H9 (cell line): ENCODE data around the gene IGBP1. TPM values are rescaled to one million over a fixed set of nuclear protein-coding genes. Genes with fewer than 3 reads are reported as not detected.
A peak's percentile ranks its signal among the peaks of the same experiment; 100 is the strongest.

Source experiments
- DNase-seq: peaks from one replicate; pipeline ENCODE4 v3.0.0-alpha.2; 2017
- H2AFZ ChIP-seq: one replicate; pipeline ENCODE4 v1.6.1; 2013; ENCODE audit warnings: mild to moderate bottlenecking, low read length, control low read depth, moderate library complexity
- H2AK5ac ChIP-seq: 2 replicates; pipeline ENCODE4 v1.6.1; 2013; ENCODE audit warnings: low read length, control low read depth, mixed read lengths; ENCODE audit not compliant: insufficient read length
- H2BK120ac ChIP-seq: one replicate; pipeline ENCODE4 v1.6.1; 2013; ENCODE audit warnings: low read depth, mild to moderate bottlenecking, low read length, control low read depth, inconsistent platforms; ENCODE audit not compliant: poor library complexity, severe bottlenecking
- H2BK12ac ChIP-seq: 2 replicates; pipeline ENCODE4 v1.6.1; 2013; ENCODE audit warnings: low read length, control low read depth, mixed read lengths, low read depth; ENCODE audit not compliant: insufficient read length
- H2BK15ac ChIP-seq: 2 replicates; pipeline ENCODE4 v1.6.1; 2013; ENCODE audit warnings: low read depth, low read length, control low read depth
- H2BK20ac ChIP-seq: one replicate; pipeline ENCODE4 v1.6.1; 2013; ENCODE audit warnings: low read depth, mild to moderate bottlenecking, low read length, control low read depth, inconsistent platforms; ENCODE audit not compliant: poor library complexity, severe bottlenecking
- H2BK5ac ChIP-seq: 2 replicates; pipeline ENCODE4 v1.6.1; 2013; ENCODE audit warnings: low read length, control low read depth, mixed read lengths; ENCODE audit not compliant: insufficient read length
- H3K14ac ChIP-seq: 2 replicates; pipeline ENCODE4 v1.6.1; 2013; ENCODE audit warnings: low read length, control low read depth; ENCODE audit not compliant: insufficient read depth
- H3K18ac ChIP-seq: 2 replicates; pipeline ENCODE4 v1.6.1; 2013; ENCODE audit warnings: low read depth, mild to moderate bottlenecking, mixed read lengths, low read length, control low read depth; ENCODE audit not compliant: insufficient read length
- H3K23ac ChIP-seq: 2 replicates; pipeline ENCODE4 v1.6.1; 2013; ENCODE audit warnings: low read length, control low read depth, mixed read lengths, low read depth; ENCODE audit not compliant: insufficient read length
- H3K23me2 ChIP-seq: 2 replicates; pipeline ENCODE4 v1.6.1; 2013; ENCODE audit warnings: low read depth, mild to moderate bottlenecking, mixed read lengths, low read length, control low read depth; ENCODE audit not compliant: insufficient read length, poor library complexity, severe bottlenecking
- H3K27ac ChIP-seq: 2 replicates; pipeline ENCODE4 v1.5.1; 2013; ENCODE audit warnings: low read length, control low read depth, mixed read lengths, low read depth; ENCODE audit not compliant: insufficient read length
- H3K27me3 ChIP-seq: 2 replicates; pipeline ENCODE4 v1.6.1; 2013; ENCODE audit warnings: low read length, control low read depth, inconsistent platforms; ENCODE audit not compliant: insufficient read depth
- H3K4ac ChIP-seq: 2 replicates; pipeline ENCODE4 v1.6.1; 2013; ENCODE audit warnings: low read depth, mild to moderate bottlenecking, control low read depth, inconsistent platforms, low read length, moderate library complexity
- H3K4me1 ChIP-seq: 2 replicates; pipeline ENCODE4 v1.6.1; 2013; ENCODE audit warnings: low read length, control low read depth, inconsistent platforms; ENCODE audit not compliant: insufficient read depth
- H3K4me2 ChIP-seq: 2 replicates; pipeline ENCODE4 v1.6.1; 2013; ENCODE audit warnings: low read length, control low read depth, mixed read lengths; ENCODE audit not compliant: insufficient read length, insufficient read depth
- H3K56ac ChIP-seq: 2 replicates; pipeline ENCODE4 v1.6.1; 2013; ENCODE audit warnings: low read depth, mild to moderate bottlenecking, mixed read lengths, low read length, control low read depth; ENCODE audit not compliant: insufficient read length
- H3K79me1 ChIP-seq: 2 replicates; pipeline ENCODE4 v1.6.1; 2013; ENCODE audit warnings: low read depth, mild to moderate bottlenecking, moderate library complexity, low read length, control low read depth, inconsistent platforms; ENCODE audit not compliant: insufficient read depth, poor library complexity, severe bottlenecking
- H3K79me2 ChIP-seq: 2 replicates; pipeline ENCODE4 v1.6.1; 2013; ENCODE audit warnings: low read length, control low read depth, inconsistent platforms; ENCODE audit not compliant: insufficient read depth
- H3K9ac ChIP-seq: 2 replicates; pipeline ENCODE4 v1.6.1; 2013; ENCODE audit warnings: low read length, control low read depth, mixed read lengths; ENCODE audit not compliant: insufficient read length; ENCODE audit errors: extremely low read depth
- H3K9me3 ChIP-seq: one replicate; pipeline ENCODE4 v1.6.1; 2013; ENCODE audit warnings: low read depth, low read length, inconsistent platforms; ENCODE audit not compliant: control insufficient read depth
- H3T11ph ChIP-seq: one replicate; pipeline ENCODE4 v1.6.1; 2013; ENCODE audit warnings: mild to moderate bottlenecking, low read length, control low read depth, inconsistent platforms
- H4K20me1 ChIP-seq: one replicate; pipeline ENCODE4 v1.6.1; 2013; ENCODE audit not compliant: control insufficient read depth, insufficient read length, insufficient read depth
- H4K5ac ChIP-seq: 2 replicates; pipeline ENCODE4 v1.6.1; 2013; ENCODE audit warnings: low read depth, mild to moderate bottlenecking, mixed read lengths, low read length, control low read depth; ENCODE audit not compliant: insufficient read length
- H4K8ac ChIP-seq: replicated peaks from 2 replicates; pipeline ENCODE4 v1.6.1; 2013; ENCODE audit warnings: low read length, control low read depth, mixed read lengths, low read depth; ENCODE audit not compliant: insufficient read length
- H4K91ac ChIP-seq: 2 replicates; pipeline ENCODE4 v1.6.1; 2013; ENCODE audit warnings: low read depth, mild to moderate bottlenecking, moderate library complexity, mixed read lengths, low read length, control low read depth; ENCODE audit not compliant: insufficient read length
- H3K27ac Mint-ChIP-seq, 3 experiments: 2 replicates in 2 of 3; 3 replicates in 1 of 3; pipeline ENCODE4 v1.8.0; 2020 to 2021; ENCODE audit warnings: mixed read lengths in 3 of 3, mild to moderate bottlenecking in 1 of 3, moderate library complexity in 1 of 3
- H3K27me3 Mint-ChIP-seq: 2 replicates; pipeline ENCODE4 v1.8.0; 2021; ENCODE audit warnings: low read depth, mild to moderate bottlenecking, moderate library complexity, mixed read lengths
- H3K36me3 Mint-ChIP-seq, 3 experiments: 2 replicates in 2 of 3; 3 replicates in 1 of 3; pipeline ENCODE4 v1.8.0; 2020 to 2021; ENCODE audit warnings: low read depth in 3 of 3, mixed read lengths in 3 of 3; ENCODE audit not compliant: insufficient read depth in 1 of 3
- H3K4me1 Mint-ChIP-seq, 2 experiments: 2 replicates each; pipeline ENCODE4 v1.8.0; 2020; ENCODE audit warnings: mixed read lengths in 2 of 2
- H3K4me3 Mint-ChIP-seq, 2 experiments: 2 replicates in 1 of 2; 3 replicates in 1 of 2; pipeline ENCODE4 v1.8.0; 2020 to 2021; ENCODE audit warnings: mild to moderate bottlenecking in 2 of 2, mixed read lengths in 2 of 2, moderate library complexity in 1 of 2
- H3K9me3 Mint-ChIP-seq, 2 experiments: 2 replicates in 1 of 2; 3 replicates in 1 of 2; pipeline ENCODE4 v1.8.0; 2020; ENCODE audit warnings: mild to moderate bottlenecking in 2 of 2, mixed read lengths in 2 of 2, moderate library complexity in 1 of 2
- WGBS: extraction: QIAGEN DNeasy Blood & Tissue Kit; methylation state at CpG from one replicate; pipeline ENCODE4 v1.1.7; 2013; ENCODE audit warnings: missing lambda C conversion rate, low lambda C conversion rate, mixed read lengths; ENCODE audit not compliant: insufficient read length; ENCODE audit errors: extremely low coverage; 5-methylcytosine and 5-hydroxymethylcytosine counted together
- total RNA-seq: library from RNA; stranded (reverse); gene quantifications from 2 replicates; pipeline ENCODE4 v1.2.1, GENCODE V29; 2021
- TF ChIP-seq, protein P1 (sequence below): fragments of 200-600 bp; sonication (generic); conservative IDR thresholded peaks from 3 replicates; pipeline ENCODE4 v1.8.0; 2021; ENCODE audit warnings: antibody characterized with exemption, mild to moderate bottlenecking

The IGBP1 gene
- total RNA-seq, 1 experiment from 2014 or later, result 45.0 TPM

DNA sequence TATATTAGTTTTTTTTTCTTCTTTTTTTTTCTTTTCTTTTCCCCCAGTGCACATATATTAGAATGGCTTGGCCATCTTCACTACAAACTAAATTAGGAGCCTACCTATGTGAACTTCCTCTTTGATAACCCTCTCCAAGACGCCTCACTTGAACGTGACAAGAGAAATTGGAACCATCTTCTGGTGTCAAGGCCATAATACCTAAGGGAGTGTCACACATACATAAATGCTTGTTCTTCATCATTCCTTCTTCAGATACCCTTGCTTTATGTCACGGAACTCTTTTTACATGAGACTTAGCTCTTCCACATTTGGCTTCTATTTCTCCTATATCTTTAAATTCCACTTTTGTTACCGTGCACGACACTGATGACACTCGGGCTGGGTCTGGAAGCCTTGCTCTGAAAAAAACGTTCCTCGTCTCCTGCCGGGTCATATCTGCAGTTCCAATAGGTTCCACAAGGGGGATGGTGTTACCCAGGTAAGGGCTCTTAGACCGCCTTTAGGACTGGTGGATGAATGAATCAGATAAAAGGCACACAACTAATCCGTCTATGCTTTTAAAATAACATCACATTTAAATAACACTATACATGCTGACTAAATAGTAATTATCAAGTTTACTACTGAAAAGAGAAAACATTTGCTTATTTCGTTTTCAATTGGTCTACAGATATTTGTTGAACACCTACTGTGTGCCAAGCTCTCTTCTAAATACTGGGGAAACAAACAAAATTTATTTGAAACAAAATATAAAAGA lies 63.9 kb downstream of the IGBP1 start:
- Histone ChIP-seq H3K4ac (no peak overlapping the region), H3K18ac (no peak overlapping the region), H4K91ac (no peak overlapping the region), H3K23ac (no peak overlapping the region), H3K9me3 (peaks cover 34% of the 10 kb centered on the region), H2BK5ac (no peak overlapping the region), H3K4me1 (no peaks in the 10 kb centered on the region), H3K27ac (no peak overlapping the region), H2BK15ac (no peak overlapping the region), H3K27me3 (no peaks in the 10 kb centered on the region), H4K8ac (no peak overlapping the region), H2AFZ (no peak overlapping the region), H3K23me2 (no peaks in the 10 kb centered on the region), H4K20me1 (no peaks in the 10 kb centered on the region), H3K14ac (no peak overlapping the region), H2BK20ac (no peak overlapping the region), H2BK12ac (no peak overlapping the region), H3K79me2 (no peaks in the 10 kb centered on the region), H2BK120ac (no peak overlapping the region), H3K9ac (no peak overlapping the region), H3K4me2 (no peak overlapping the region), H3K56ac (no peak overlapping the region), H3K79me1 (no peaks in the 10 kb centered on the region), H4K5ac (no peak overlapping the region), H2AK5ac (no peak overlapping the region), H3T11ph (no peak overlapping the region)
- peaks cover 3% of the 10 kb centered on the region; the same call in 1 of the 2 replicates for H3K27me3 Mint-ChIP-seq
- TF ChIP-seq, protein P1, sequence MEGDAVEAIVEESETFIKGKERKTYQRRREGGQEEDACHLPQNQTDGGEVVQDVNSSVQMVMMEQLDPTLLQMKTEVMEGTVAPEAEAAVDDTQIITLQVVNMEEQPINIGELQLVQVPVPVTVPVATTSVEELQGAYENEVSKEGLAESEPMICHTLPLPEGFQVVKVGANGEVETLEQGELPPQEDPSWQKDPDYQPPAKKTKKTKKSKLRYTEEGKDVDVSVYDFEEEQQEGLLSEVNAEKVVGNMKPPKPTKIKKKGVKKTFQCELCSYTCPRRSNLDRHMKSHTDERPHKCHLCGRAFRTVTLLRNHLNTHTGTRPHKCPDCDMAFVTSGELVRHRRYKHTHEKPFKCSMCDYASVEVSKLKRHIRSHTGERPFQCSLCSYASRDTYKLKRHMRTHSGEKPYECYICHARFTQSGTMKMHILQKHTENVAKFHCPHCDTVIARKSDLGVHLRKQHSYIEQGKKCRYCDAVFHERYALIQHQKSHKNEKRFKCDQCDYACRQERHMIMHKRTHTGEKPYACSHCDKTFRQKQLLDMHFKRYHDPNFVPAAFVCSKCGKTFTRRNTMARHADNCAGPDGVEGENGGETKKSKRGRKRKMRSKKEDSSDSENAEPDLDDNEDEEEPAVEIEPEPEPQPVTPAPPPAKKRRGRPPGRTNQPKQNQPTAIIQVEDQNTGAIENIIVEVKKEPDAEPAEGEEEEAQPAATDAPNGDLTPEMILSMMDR, result peak; percentile 71
- no CpG with 5 or more reads among the region's 12 CpGs for WGBS
- no peak overlapping the region for H3K27ac Mint-ChIP-seq
- no peak overlapping the region for H3K4me3 Mint-ChIP-seq
- H3K36me3 Mint-ChIP-seq, result peaks cover 0 to 2% (median 0%) of the 10 kb centered on the region in 3 experiments; a peak in 1 of 7 replicates
- peak; percentile 51 for DNase-seq
- peaks cover 0 to 2% of the 10 kb centered on the region in 2 experiments; a peak in 2 of 4 replicates for H3K4me1 Mint-ChIP-seq
- H3K9me3 Mint-ChIP-seq, result peaks cover 64 to 79% of the 10 kb centered on the region in 2 experiments
